NCI-H1930 (cell line): ENCODE data around the gene ARFGAP2.

Source experiments
- DNase-seq, 2 experiments: peaks; one replicate each; lab custom pipeline; 2025; lab: John Stamatoyannopoulos, UW

Gene ARFGAP2

DNA sequence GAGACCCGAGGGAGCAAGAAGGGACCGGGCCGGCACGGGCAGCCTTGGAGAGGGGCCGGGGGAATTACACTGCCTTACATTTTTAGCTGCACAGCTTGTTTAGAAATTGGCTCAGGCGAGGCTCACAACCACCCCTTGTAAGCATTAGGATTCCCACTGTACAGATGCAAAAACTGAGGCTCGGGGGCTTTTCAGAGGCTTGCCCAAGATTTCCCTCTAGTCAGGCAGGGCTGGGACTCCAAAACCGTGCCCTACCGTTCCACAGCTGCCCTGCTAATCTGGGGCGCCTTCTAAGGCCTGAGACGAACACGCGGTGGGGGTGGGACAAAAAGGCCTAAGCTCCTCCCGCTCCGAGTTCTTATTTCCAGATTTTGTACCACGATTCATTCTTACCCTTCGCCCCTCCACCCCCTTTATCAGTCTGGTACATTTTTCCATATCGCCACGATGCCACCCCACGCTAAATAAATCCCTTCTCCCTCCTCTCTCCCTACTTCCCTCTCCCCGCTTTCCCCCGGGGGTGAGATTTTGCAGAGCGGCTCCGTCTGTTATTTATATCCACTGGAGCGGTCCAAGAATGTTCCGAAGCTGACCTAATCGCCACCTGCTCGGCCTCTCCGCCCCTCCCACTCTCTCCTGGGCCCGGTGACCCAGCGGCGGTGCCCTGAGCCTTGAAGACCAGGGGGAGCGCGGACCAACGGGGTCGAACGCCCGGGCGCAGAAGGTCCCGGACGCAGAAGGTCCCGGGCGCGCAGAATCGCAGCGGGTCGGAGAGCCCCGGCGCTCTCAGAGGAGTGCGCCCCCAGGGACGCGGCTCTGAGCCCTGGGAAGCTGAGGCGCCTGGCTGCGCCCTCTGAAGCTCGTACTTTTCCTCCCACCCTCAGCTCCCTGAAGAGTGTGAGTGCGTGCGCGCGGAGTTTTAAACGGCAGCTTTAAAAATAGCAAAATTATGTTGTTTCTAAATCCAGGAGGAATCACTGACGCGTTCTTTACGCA is 10.3 kb upstream of the ARFGAP2 start:
- DNase-seq = peak; percentile 31 to 50

DNA sequence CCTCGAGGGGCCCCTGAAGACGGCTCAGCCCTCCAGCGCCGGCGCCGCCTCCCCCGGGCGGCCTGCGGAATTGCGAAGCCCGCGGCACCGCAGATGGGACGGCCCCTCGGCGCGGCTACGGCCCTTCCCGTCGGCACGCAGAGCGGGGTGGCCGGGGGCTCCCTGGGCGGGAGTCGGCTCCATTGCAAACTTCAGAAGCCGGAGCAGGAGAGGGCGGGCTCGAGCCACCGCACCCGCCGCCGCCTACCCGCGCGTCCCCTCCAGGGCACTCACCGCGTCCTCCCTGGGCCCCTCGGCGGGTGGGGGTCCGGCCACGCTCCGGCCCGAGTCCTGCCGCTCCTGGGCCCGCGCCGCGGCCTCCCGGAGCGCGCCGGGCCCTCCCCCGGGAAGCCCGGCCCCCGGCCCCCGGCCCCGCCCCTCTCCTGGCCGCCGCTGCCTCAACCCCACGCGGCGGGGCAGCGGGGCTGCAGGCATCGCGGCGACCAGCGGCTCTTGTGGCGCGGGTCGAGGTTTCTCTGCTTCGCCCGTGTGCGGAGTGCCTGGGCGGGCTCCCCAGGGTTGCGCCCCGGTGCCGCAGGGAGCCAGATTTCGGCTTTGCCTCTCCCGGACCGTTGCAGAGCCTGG is 9.5 kb upstream of the ARFGAP2 start, which contains the start of gene PACSIN3:
PACSIN3 (minus strand) TSS at position 359 of the 624 bp plus-strand sequence. CDS start 3,707 bp downstream, outside the sequence.
- peak in 1 of 2 experiments; percentile 24 for DNase-seq

DNA sequence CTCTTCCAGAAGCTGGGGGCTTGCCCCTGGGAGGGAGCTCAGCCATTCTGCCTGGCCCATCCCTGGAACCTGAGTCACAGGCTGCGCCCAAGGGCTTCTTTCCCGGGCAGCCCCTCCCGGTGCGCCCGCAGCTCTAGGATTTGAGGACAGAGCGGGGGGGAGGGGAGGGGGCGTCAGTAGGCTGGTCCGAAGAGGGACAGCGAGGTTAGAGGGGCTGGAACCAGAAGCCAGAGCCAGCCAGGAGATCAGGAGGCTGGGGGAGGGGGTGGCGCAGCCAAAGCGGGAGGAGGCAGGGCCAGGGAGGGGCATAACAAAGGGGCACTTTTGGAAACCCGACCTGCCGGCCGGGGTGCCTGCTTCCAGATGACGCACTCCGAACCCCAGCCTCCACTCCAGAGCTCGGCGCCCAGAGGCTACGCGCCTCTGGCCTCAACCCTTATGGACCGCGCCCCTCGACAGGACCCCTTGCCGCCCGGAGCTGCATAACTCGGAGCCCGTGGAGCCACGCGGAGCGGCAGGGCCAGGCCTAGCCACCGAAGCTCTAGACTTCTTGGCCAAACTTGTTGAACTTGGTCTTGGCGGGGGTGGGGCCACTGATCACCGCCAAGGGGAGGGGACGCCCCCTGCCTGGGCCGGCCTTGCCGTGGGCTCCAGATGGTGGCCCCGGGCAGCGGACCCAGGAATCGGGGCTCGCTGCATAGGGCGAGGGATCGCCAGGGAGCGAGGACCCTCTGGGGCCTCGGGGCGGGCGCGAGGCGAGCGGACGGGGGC is 8.8 kb upstream of the ARFGAP2 start:
- no peak for DNase-seq

DNA sequence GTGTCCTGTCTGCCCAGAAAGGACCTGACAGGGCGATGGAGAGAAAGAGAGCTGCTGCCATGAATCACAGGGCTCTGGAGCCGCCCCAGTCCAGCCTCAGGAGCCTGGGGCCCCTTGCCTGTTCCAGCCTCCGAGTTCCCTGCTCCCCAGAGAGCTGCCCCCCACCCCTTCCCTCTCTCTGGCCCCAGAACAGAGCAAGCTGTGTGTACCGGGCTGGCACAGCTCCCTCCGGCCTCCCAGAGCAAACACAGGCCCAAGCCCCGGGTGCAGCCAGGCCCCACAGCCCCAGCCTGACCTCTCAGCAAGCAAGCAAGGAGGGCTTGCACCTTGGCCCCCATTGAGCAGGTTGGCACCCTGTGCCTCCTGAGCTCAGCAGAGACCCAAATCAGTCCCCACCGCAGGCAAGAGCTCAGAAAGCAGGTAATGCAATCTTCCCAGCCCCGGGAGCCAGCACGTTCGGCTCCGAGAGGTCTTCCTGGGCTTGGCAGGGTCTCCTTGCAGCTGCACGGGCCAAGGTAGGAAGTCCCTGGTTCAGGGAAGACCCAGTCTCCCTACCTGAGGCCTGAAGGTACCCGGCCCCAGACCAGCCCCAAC is 8.1 kb upstream of the ARFGAP2 start:
- no peak for DNase-seq

DNA sequence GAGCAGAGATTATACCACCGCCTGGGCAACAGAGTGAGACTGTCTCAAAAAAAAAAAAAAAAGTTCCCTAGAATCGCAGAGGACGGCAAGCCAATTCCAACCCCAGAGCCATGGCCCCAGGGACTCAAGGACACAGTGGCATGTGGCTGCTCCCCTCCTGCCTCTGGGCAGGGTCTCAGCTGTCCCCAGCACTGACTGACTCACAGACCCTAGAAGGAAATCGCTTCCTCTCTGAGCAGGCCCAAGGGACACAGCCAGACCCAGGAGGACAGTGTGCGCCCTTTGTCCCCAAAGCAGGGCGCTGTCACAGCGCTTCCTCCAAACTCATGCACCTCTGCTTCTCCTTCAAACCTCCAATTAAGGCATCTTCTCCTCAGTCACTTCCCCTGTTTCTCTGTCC is 7.3 kb upstream of the ARFGAP2 start:
- no peak for DNase-seq

DNA sequence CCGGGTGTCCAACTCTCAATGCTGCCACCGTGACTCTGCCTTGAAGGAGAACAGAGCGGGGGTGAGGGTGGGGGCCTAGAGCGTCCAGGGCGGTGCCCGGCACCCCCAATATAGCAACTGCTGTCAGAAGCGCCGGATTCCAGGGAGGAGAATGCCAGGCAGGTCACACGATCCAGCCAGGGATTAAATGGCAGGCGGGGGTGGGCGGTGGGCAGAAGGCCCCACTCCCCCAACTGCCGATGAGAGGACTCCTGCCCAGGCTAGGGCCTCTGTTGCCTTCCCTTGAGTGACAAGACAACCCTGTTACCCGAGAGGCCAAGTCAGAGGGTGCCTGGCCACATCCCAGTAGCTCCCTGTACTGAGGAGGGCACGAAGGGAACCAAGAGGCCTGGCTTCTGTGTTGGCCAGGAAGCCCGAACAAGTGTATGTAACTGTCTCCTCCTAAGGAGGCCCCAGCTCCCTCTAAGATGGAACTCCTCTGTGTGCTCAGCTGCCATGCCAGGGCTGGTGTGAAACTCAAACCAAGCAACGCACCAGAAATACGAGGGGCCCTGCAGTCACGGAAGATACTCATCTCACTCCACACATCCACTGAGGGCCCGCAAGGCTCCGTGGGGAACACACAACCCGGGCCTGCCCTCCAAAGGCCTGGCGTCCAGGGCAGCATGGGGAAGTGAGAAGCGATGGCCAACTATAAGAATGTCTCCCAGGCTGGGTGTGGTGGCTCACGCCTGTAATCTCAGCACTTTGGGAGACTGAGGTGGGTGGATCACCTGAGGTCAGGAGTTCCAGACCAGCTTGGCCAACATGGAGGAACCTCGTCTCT is 6.6 kb upstream of the ARFGAP2 start:
- DNase-seq = no peak

DNA sequence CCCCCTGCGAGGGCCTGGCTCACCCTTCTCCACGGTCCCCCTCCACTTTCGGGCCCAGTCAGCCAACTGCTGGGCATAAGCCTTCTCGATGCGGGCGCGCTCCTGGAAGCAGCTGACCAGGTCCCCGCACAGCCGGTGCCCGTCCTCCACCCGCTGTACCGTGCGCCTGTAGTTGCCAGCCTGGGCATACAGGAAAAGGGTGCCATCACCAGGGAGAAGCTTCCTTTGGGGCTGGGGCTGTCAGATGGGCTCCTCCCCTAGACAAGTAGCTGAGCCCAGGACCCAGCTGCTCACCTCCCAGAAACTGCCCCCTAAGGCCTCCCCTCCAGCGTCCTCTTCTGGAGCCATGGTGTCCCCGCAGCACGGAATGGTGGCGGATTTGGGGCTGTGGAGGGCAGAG is 5.7 kb upstream of the ARFGAP2 start:
- no peak for DNase-seq

DNA sequence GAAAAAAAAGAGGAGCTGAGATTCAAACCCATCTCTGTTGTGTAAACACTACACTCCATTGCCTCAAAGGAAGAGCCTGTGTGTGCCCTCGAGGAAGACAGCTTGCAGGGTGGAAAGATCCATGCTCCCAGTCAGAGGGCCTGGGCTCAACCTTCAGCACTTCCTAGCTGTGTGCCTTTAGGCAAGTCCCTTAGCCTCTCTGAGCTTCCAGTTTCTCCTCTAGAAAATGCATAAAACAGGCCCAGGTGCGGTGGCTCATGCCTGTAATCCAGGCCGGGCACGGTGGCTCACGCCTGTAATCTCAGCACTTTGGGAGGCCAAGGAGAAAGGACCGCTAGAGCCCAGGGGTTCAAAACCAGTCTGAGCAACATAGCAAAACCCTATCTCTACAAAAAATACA is 4.6 kb upstream of the ARFGAP2 start:
- DNase-seq = no peak

DNA sequence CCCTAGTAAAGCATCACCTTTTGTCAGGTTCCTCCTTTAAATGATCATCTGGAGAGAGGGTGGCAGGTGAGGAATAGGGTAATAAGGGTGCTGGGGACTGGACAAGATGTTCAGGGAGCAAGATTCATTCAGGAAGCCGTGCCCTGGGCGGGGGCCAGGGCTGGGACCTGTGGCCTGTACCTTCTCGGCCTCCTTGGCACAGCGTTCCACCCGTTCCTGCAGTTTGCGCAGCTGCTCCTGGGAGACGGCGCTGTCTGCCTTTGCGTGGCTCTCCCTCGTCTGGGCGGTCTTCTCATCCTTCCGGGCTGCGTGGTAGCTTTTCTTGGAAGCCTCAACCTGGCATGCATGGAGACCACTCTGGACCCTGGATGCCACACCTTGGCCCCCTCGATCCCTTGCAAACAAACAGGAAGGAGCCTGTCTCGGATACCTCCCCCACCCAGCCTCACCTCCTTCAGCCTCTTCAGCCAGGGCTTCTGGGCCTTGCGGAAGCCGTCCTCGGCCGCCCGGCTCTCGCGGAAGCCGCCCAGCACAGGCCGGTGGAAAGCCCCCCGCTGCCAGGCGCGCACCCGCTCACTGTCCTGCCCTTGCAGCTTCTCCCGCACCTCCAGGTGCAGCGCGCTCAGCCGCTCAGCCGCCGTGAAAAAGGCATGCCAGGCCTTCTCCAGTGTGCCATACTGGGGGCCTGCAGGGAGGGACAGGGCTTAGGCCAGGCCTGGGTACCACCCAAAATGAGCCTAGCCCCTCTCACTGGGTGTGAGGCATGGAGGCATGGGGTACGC is 3.5 kb upstream of the ARFGAP2 start:
- no peak for DNase-seq

DNA sequence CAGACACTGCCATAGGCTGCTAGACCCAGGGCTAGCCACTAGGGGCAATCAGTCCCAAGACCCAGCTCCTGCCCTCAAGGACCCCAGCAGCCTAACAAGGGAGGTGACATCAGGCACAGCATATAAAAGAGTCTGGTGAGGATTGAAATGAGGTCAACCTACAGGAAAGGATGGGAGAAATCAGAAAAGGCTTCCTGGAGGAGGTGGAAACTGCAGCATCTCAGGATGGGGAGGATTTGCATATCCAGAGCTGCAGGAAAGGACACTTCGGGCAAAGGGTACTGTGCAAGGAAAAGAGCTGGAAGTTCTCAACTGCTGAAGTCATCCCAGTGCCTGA is 2.9 kb upstream of the ARFGAP2 start:
- no peak for DNase-seq

DNA sequence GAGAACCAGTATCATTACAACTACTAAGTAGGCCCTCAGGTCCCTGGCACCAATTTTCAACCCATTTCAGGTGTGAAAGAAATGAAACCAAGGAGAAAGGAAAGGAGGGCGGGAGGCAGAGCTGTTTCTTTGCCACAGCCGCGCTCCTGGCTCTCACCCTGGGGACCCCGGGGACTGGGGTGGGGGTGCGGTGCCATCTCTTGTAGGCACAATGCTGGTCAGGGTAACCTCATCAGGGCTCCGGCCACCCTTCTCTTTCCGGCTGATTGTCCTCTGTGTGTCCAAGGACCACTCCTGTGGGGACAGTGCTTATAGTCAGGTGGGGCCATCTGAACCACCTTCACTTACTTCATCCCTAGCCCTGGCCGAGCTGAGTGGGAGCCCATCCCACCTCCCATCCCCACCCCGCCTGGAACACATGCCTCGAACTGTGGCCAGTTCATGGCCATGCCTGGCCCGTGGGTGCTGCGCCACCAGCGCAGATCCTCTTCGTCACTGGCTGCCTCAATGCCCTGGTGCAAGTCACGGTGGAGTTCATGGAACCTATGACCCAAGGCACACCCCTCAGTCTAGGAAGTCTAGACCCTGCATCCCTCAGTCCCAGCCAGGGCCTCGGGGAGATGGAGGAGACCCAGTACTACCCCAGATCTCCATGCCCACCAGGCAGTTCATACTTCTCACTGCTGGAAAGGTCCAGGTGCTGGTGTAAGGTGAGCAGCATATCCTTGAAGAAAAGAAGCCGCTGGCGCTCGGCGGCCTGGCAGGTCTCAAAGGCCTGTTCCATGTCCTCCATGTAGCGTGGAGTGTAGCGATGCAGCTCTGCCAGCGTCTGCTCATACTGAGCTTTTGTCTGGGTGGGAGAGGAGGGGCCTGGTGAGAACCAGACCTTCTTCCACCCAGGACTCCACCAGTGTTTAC is 2.3 kb upstream of the ARFGAP2 start:
- DNase-seq = no peak

DNA sequence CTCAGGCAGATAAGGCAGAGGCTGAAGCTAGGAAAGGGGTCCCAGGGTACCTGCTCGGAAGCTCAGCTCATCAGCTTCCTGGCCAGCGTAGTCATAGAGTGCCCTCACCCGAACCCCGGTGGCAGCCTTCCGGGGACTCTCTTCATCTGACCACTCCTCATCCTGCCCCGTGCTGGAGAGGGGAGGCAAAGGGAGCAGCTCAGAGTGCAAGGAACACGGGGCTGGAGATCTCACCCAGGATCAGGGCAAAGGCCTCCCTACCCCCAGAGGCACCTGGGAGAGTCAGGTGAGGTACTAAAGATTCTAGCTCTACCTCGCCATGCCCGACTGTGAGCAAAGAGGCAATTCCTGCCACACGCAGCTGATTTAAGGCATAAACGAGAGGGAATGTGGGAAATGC is 1.6 kb upstream of the ARFGAP2 start:
- DNase-seq = no peak

DNA sequence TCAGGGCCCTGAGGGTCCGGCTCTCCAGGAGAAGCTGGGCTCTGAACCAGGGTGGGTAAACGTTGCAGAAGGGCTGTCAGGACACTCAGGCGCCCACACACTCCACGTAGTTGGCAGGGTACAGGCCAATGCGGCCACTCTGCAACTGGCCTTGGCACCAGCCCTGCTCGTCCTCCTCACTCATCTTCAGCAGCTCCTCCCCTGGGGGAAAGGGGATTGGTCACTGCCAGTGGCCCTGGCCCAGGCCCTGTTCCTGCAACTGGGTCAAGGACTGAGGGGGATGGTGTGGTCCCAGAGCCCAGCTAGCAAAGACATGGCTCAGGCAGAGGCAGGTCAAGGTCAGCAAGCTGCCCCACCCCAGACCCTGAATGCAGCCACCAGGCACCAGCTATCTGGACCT is 1.2 kb upstream of the ARFGAP2 start:
- DNase-seq = no peak

DNA sequence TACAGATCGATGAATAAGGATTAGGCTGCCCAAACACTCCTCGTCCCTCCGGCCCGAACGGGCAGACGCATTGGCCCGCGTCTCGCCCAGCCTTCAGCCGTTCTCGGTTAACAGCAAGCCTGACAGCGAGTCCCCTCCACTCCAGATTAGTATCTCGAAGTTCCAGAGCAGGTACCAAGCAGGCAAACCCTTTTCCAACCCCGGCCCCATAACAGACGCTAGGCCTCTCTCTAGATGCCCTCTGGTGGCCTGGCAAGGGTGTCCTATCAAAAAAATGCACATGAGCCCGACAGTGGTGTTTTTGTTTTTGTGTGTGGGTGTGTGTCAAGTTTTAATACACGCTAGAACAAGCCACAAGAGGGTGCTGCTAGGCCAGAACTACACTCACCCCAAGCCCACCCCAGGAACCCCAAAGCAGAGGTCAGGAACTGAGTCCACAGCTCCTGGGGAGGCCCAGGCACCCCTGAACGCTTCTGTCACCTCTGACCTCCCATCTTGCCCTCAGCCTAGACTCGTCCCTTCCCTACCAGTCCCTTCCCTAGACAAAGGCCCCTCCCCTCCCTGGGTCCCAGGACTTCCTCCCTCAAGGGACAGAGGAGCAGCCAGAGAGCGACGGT is 658 bp upstream of the ARFGAP2 start:
- peak; percentile 55 to 71 for DNase-seq

DNA sequence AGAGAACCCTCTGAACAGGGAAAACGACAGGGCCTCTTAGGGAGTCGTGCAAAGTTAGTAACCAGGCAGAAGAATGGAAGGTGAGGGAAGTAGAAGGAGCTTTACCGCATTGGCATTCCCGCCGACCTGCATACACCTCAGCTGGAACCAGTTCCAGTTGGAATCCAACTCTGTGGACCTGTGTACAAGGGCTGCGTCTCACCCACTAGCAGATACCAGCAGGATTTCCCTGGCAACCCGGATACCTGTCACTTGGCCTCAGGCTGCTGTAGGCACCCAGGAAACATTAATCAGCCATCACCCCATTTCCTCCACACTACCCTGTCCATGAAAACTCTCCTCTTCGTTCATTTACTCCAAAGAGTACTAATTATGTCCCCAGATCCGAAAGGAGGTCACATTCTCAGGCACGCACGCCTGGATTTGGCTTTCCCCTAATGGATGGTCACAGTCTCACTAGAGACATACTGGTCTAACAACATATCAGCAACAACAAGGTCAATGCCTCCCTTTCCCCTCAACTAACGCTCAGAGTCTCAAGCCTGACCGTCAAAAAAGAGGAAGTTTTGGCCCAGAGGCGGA is 842 bp downstream of the ARFGAP2 start:
- no peak for DNase-seq

DNA sequence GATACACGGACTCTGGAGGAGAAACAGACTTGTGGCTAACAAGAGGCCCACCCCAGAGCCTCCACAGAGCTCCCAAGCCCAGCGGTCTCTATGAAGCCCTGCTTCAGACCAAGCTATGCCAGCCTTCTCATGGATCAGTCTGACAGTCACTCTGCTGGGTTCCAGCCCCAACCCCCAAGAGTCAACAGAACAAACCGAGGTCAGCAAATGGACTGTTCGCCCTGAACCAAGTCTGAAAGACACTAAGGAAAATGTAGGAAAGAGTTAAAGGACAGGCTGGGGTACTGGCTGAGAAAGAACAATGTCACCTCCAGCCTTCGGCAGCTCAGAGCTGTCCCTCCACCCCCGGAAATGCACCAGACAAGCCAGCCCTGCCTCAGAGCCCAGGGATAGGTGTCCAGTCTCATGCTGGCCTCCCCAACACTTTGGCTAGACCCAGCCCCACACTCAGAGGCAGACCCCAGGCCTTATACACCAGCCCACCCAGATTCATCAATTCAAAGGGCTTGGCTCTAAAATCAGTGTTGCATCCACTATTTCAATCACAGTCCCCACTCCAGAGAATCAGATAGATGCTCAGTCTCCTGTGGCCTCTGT is 3.8 kb downstream of the ARFGAP2 start:
- DNase-seq = no peak

DNA sequence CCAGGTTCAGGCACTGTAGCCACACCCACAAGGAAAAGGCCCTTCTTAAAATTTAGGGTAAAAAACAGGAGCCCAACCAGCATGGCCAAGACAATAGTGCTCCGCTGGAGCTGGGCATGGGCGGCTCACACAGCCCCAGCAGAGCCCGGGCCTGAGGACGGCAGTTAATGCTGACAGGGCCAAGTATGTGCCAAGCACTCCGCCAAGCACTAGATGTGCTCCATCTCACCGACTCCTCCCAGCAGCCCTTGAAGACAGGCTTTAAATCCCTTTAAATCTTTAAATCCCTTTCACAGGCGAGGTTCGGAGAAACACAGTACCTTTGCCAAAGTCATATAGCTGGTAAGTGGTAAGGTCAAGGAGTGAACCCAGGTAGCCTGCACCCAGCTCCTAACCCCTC is 4.8 kb downstream of the ARFGAP2 start:
- no peak for DNase-seq
